HG03159 (cell line): ENCODE results near the gene ACTRT2.

ENCODE experiments used
- ATAC-seq: cut with Tn5 transposase; IDR thresholded peaks from one replicate; pipeline ENCODE4 v1.9.1; 2021; ENCODE audit warnings: mild to moderate bottlenecking, moderate library complexity; ENCODE audit not compliant: unreplicated experiment

Gene ACTRT2

GRCh38 chr1:3001471-3002348 lies 19.6 kb upstream of the ACTRT2 start:
- no peak for ATAC-seq

- no peak for ATAC-seq
Observed at GRCh38 chr1:3002349-3003038, 18.8 kb upstream of the ACTRT2 start.

- ATAC-seq = no peak
Observed at GRCh38 chr1:3003039-3003940, 18.0 kb upstream of the ACTRT2 start.

- no peak for ATAC-seq
Observed at GRCh38 chr1:3003941-3004270, 17.4 kb upstream of the ACTRT2 start.

GRCh38 chr1:3004285-3005205 lies 16.7 kb upstream of the ACTRT2 start:
- no peak for ATAC-seq

- ATAC-seq = no peak
Observed at GRCh38 chr1:3005771-3006170, 15.5 kb upstream of the ACTRT2 start.

GRCh38 chr1:3007298-3008147 lies 13.7 kb upstream of the ACTRT2 start:
- ATAC-seq = no peak

GRCh38 chr1:3009021-3009420 lies 12.2 kb upstream of the ACTRT2 start:
- no peak for ATAC-seq

GRCh38 chr1:3009556-3009955 lies 11.7 kb upstream of the ACTRT2 start:
- no peak for ATAC-seq

- ATAC-seq = no peak
Observed at GRCh38 chr1:3011127-3011526, 10.1 kb upstream of the ACTRT2 start.

GRCh38 chr1:3011631-3012455 lies 9.4 kb upstream of the ACTRT2 start:
- no peak for ATAC-seq

- no peak for ATAC-seq
Observed at GRCh38 chr1:3012456-3013291, 8.6 kb upstream of the ACTRT2 start.

- no peak for ATAC-seq
Observed at GRCh38 chr1:3013371-3014049, 7.8 kb upstream of the ACTRT2 start.

- no peak for ATAC-seq
Observed at GRCh38 chr1:3014050-3014440, 7.2 kb upstream of the ACTRT2 start.

- no peak for ATAC-seq
Observed at GRCh38 chr1:3014443-3015268, 6.6 kb upstream of the ACTRT2 start.

GRCh38 chr1:3015269-3015635 lies 6.0 kb upstream of the ACTRT2 start:
- ATAC-seq = no peak
